HepG2 (cell line): Measurements from ENCODE around the gene ERFL. TPM values are rescaled to one million over a fixed set of nuclear protein-coding genes. Genes with fewer than 3 reads are reported as not detected.

Experiments
- ADNP ChIP-seq: sonication (generic); formaldehyde crosslinking; IDR thresholded peaks from 2 replicates; pipeline ENCODE4 v1.4.0; 2020; ENCODE audit warnings: missing genetic modification reagents
- ELF4 ChIP-seq: sonication (generic); formaldehyde crosslinking; IDR thresholded peaks from 2 replicates; pipeline ENCODE4 v1.5.0; 2020; ENCODE audit warnings: missing genetic modification reagents, mild to moderate bottlenecking, moderate library complexity, borderline replicate concordance
- FOXA3 ChIP-seq: IDR thresholded peaks from 2 replicates; pipeline ENCODE4 v1.6.1; 2016; ENCODE audit warnings: missing genetic modification reagents, missing compliant biosample characterization
- FOXP1 ChIP-seq, 2 experiments: fragments of 450-650 bp in 1 of 2; IDR thresholded peaks; 2 replicates each; pipeline ENCODE4 v1.6.1; 2017 to 2018; ENCODE audit warnings: antibody characterized with exemption in 1 of 2
- HNRNPK ChIP-seq: fragments of 200-400 bp; formaldehyde crosslinking; IDR thresholded peaks from 2 replicates; pipeline ENCODE4 v1.6.1; 2018; ENCODE audit warnings: low read length, low read depth, moderate library complexity, mild to moderate bottlenecking; ENCODE audit not compliant: poor library complexity, severe bottlenecking
- NR2F6 ChIP-seq, 2 experiments: IDR thresholded peaks; 2 replicates each; pipeline ENCODE4 v1.6.1; 2016; ENCODE audit warnings: antibody characterized with exemption in 1 of 2, mild to moderate bottlenecking in 1 of 2
- PITX1 ChIP-seq: sonication (generic); formaldehyde crosslinking; IDR thresholded peaks from 2 replicates; pipeline ENCODE4 v1.5.1; 2020; ENCODE audit warnings: mild to moderate bottlenecking, missing genetic modification reagents
- RELA ChIP-seq: sonication (generic); formaldehyde crosslinking; IDR thresholded peaks from 2 replicates; pipeline ENCODE4 v1.4.0; 2020; ENCODE audit warnings: missing genetic modification reagents
- ZBTB20 ChIP-seq: sonication (generic); formaldehyde crosslinking; IDR thresholded peaks from 2 replicates; pipeline ENCODE4 v1.8.1; 2023; ENCODE audit warnings: missing genetic modification reagents, low read depth, mild to moderate bottlenecking, borderline replicate concordance
- ZEB1 ChIP-seq: IDR thresholded peaks from 2 replicates; pipeline ENCODE4 v1.6.1; 2012; ENCODE audit warnings: mild to moderate bottlenecking, low read depth, inconsistent platforms; ENCODE audit not compliant: insufficient replicate concordance
- ZHX1 ChIP-seq: sonication (generic); formaldehyde crosslinking; IDR thresholded peaks from 2 replicates; pipeline ENCODE4 v1.8.1; 2022; ENCODE audit warnings: low read depth, mild to moderate bottlenecking, missing genetic modification reagents
- ZNF230 ChIP-seq: sonication (generic); formaldehyde crosslinking; IDR thresholded peaks from 2 replicates; pipeline ENCODE4 v1.4.0; 2020; ENCODE audit warnings: mild to moderate bottlenecking, missing genetic modification reagents
- ZNF788 ChIP-seq: sonication (generic); formaldehyde crosslinking; IDR thresholded peaks from 2 replicates; pipeline ENCODE4 v1.5.0; 2020; ENCODE audit warnings: mild to moderate bottlenecking, missing genetic modification reagents, borderline replicate concordance
- ZSCAN21 ChIP-seq: sonication (generic); formaldehyde crosslinking; IDR thresholded peaks from 2 replicates; pipeline ENCODE4 v1.8.0; 2022; ENCODE audit warnings: mild to moderate bottlenecking, missing genetic modification reagents, moderate library complexity, borderline replicate concordance
- polyA plus RNA-seq, 8 experiments: library from polyadenylated mRNA; depleted of rRNA in 3 of 8; stranded (reverse) in 7 of 8; unstranded in 1 of 8; fragments of >200 nt; fragmentation: Illumina TruSeq in 4 of 8; extraction: Trizol in 4 of 8; gene quantifications; 2 replicates each; pipeline versions ENCODE4 v1.2.1 to v1.2.3, GENCODE V29; 2011 to 2016; ENCODE audit warnings: low read depth in 4 of 8, missing spikeins in 1 of 8, mixed read lengths in 1 of 8; ENCODE audit not compliant: insufficient read depth in 1 of 8
- total RNA-seq, 5 experiments: library from RNA; depleted of rRNA; stranded (reverse); fragments of >200 nt; fragmentation: Illumina TruSeq; extraction: Trizol; gene quantifications; 2 replicates each; pipeline ENCODE4 v1.2.3, GENCODE V29; 2016; ENCODE audit warnings: low read depth in 1 of 5
- TF ChIP-seq, protein P1 (sequence below): sonication (generic); formaldehyde crosslinking; IDR thresholded peaks from 2 replicates; pipeline ENCODE4 v1.8.0; 2022; ENCODE audit warnings: mild to moderate bottlenecking, missing genetic modification reagents
- TF ChIP-seq, protein P2 (sequence below): sonication (generic); formaldehyde crosslinking; IDR thresholded peaks from 2 replicates; pipeline ENCODE4 v1.4.0; 2020; ENCODE audit warnings: mild to moderate bottlenecking, missing genetic modification reagents, borderline replicate concordance
- TF ChIP-seq, protein P3 (sequence below): IDR thresholded peaks from 2 replicates; pipeline ENCODE4 v1.6.1; 2016; ENCODE audit warnings: missing compliant biosample characterization, missing genetic modification reagents, borderline replicate concordance

ERFL gene
- total and polyA plus RNA-seq, 2 of the 13 experiments (the other 11 are each of a cell fraction or from before 2014, with no cell fraction given) = not detected

DNA sequence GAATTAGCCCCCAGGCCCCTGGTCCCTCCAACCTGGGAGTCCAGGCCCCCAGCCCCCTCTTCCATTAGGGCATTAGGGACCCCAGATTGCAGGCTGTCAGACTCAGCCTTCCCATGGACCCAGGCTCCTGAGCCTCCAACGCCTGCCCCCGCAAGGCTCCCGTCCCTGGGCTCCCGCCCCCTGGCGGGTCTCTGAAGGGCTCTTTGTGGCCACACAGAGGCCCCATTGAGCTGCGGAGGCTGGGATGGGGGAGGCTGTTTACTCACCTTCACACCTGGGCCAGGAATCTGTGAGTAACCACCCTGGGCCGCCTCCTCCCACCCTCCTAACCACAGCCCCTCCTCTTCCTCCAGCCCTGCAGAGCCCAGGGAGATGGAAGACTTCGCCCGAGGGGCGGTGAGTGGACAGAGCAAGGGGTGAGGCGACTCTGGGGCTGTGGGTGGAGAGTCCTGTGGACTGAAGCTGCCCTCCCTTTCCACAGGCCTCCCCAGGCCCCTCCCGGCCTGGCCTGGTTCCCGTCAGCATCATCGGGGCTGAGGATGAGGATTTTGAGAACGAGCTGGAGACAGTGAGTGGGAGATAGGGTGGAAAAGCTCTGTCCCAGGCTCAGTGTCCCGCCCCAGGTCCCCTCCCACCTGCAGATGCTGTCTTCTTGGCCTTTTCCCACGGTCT is 40.4 kb downstream of the ERFL start (continued):
- TF ChIP-seq HNRNPK (no peak), ELF4 (no peak), FOXP1 (IDR thresholded peaks at IDR 0.05) (0 out of 2 replicates have a peak, but pooled peaks have one; percentile 37), FOXP1 (CRISPR knock-in tag; IDR thresholded peaks at IDR 0.05) (peak; percentile 89), ZNF788 (CRISPR knock-in tag) (peak; percentile 84; the same call in 1 of the 2 replicates), ZEB1 (peak; percentile 98), RELA (CRISPR knock-in tag) (no peak), ADNP (no peak), ZBTB20 (CRISPR knock-in tag) (no peak), PITX1 (peak; percentile 67; the same call in 1 of the 2 replicates), FOXA3 (peak; percentile 96), ZNF230 (CRISPR knock-in tag) (0 out of 2 replicates have a peak, but pooled peaks have one; percentile 72), NR2F6 (IDR thresholded peaks at IDR 0.05) (peak; percentile 60; the same call in 1 of the 2 replicates), NR2F6 (CRISPR knock-in tag; IDR thresholded peaks at IDR 0.05) (peak; percentile 62; the same call in 1 of the 2 replicates), ZSCAN21 (peak; percentile 29; the same call in 1 of the 2 replicates), ZHX1 (no peak)
- TF ChIP-seq, protein P1, sequence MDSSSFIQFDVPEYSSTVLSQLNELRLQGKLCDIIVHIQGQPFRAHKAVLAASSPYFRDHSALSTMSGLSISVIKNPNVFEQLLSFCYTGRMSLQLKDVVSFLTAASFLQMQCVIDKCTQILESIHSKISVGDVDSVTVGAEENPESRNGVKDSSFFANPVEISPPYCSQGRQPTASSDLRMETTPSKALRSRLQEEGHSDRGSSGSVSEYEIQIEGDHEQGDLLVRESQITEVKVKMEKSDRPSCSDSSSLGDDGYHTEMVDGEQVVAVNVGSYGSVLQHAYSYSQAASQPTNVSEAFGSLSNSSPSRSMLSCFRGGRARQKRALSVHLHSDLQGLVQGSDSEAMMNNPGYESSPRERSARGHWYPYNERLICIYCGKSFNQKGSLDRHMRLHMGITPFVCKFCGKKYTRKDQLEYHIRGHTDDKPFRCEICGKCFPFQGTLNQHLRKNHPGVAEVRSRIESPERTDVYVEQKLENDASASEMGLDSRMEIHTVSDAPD = 0 out of 2 replicates have a peak, but pooled peaks have one; percentile 47
- TF ChIP-seq, protein P2, sequence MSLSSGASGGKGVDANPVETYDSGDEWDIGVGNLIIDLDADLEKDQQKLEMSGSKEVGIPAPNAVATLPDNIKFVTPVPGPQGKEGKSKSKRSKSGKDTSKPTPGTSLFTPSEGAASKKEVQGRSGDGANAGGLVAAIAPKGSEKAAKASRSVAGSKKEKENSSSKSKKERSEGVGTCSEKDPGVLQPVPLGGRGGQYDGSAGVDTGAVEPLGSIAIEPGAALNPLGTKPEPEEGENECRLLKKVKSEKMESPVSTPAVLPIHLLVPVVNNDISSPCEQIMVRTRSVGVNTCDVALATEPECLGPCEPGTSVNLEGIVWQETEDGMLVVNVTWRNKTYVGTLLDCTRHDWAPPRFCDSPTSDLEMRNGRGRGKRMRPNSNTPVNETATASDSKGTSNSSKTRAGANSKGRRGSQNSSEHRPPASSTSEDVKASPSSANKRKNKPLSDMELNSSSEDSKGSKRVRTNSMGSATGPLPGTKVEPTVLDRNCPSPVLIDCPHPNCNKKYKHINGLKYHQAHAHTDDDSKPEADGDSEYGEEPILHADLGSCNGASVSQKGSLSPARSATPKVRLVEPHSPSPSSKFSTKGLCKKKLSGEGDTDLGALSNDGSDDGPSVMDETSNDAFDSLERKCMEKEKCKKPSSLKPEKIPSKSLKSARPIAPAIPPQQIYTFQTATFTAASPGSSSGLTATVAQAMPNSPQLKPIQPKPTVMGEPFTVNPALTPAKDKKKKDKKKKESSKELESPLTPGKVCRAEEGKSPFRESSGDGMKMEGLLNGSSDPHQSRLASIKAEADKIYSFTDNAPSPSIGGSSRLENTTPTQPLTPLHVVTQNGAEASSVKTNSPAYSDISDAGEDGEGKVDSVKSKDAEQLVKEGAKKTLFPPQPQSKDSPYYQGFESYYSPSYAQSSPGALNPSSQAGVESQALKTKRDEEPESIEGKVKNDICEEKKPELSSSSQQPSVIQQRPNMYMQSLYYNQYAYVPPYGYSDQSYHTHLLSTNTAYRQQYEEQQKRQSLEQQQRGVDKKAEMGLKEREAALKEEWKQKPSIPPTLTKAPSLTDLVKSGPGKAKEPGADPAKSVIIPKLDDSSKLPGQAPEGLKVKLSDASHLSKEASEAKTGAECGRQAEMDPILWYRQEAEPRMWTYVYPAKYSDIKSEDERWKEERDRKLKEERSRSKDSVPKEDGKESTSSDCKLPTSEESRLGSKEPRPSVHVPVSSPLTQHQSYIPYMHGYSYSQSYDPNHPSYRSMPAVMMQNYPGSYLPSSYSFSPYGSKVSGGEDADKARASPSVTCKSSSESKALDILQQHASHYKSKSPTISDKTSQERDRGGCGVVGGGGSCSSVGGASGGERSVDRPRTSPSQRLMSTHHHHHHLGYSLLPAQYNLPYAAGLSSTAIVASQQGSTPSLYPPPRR (CRISPR knock-in tag) = peak; percentile 82
- TF ChIP-seq, protein P3, sequence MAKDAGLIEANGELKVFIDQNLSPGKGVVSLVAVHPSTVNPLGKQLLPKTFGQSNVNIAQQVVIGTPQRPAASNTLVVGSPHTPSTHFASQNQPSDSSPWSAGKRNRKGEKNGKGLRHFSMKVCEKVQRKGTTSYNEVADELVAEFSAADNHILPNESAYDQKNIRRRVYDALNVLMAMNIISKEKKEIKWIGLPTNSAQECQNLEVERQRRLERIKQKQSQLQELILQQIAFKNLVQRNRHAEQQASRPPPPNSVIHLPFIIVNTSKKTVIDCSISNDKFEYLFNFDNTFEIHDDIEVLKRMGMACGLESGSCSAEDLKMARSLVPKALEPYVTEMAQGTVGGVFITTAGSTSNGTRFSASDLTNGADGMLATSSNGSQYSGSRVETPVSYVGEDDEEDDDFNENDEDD (CRISPR knock-in tag) = peak; percentile 13; the same call in 1 of the 2 replicates
